ENCODE measurements around the gene PRPF39. TPM values are rescaled to one million over a fixed set of nuclear protein-coding genes. Genes with fewer than 3 reads are reported as not detected.

PRPF39 gene
- total RNA-seq, 4 donors from 2014 or later, result 37.4 to 99.4 (median 40.6) TPM

GRCh38 chr14:45103806-45104205 is 19.9 kb downstream of the PRPF39 start:
- Histone ChIP-seq H3K27ac (no peak overlapping the region), H3K4me1 (no peaks in the 10 kb centered on the region), H3K36me3 (peaks cover 74% of the 10 kb centered on the region), H3K4me3 (no peak overlapping the region), H3K27me3 (no peaks in the 10 kb centered on the region), H3K9me3 (no peaks in the 10 kb centered on the region)
- TF ChIP-seq CTCF (IDR thresholded peaks at IDR 0.05), result no peak
- no peak for DNase-seq (ENCODE audit: low spot score in 2 of 2)

GRCh38 chr14:45104561-45104960 is 20.6 kb downstream of the PRPF39 start:
- WGBS, result 97% methylated on average over 1 of the region's 1 CpG
- Histone ChIP-seq H3K27me3 (no peaks in the 10 kb centered on the region), H3K4me1 (no peaks in the 10 kb centered on the region), H3K4me3 (no peak overlapping the region), H3K27ac (no peak overlapping the region), H3K9me3 (no peaks in the 10 kb centered on the region), H3K36me3 (peaks cover 72% of the 10 kb centered on the region)
- TF ChIP-seq POLR2AphosphoS5 (IDR thresholded peaks at IDR 0.05), result no peak
- no peak for TF ChIP-seq EP300 (IDR thresholded peaks at IDR 0.05)
- no peak for TF ChIP-seq CTCF (IDR thresholded peaks at IDR 0.05)
- no peak for TF ChIP-seq POLR2A (IDR thresholded peaks at IDR 0.05)
- no peak for DNase-seq (ENCODE audit: low spot score in 2 of 2)

GRCh38 chr14:45112896-45113781 is 29.2 kb downstream of the PRPF39 start:
- no peaks in the 10 kb centered on the region for H3K27me3 ChIP-seq
- no peak for DNase-seq (ENCODE audit: low spot score in 2 of 2)
- no peaks in the 10 kb centered on the region for H3K4me1 ChIP-seq
- H3K4me3 ChIP-seq, result no peak overlapping the region
- no peaks in the 10 kb centered on the region for H3K9me3 ChIP-seq
- H3K27ac ChIP-seq, result no peak overlapping the region
- no peak for TF ChIP-seq CTCF (IDR thresholded peaks at IDR 0.05)
- no peak for TF ChIP-seq POLR2AphosphoS5 (IDR thresholded peaks at IDR 0.05)
- TF ChIP-seq POLR2A (IDR thresholded peaks at IDR 0.05), result no peak
- TF ChIP-seq EP300 (IDR thresholded peaks at IDR 0.05), result no peak
- WGBS, result 86% methylated on average over 6 of the region's 6 CpGs
- peaks cover 63% of the 10 kb centered on the region for H3K36me3 ChIP-seq

- Histone ChIP-seq H3K4me3 (no peak overlapping the region), H3K36me3 (peaks cover 69% of the 10 kb centered on the region), H3K27ac (no peak overlapping the region), H3K27me3 (no peaks in the 10 kb centered on the region), H3K9me3 (no peaks in the 10 kb centered on the region), H3K4me1 (no peaks in the 10 kb centered on the region)
- no peak for TF ChIP-seq EP300 (IDR thresholded peaks at IDR 0.05)
- no peak for DNase-seq (ENCODE audit: low spot score in 2 of 2)
- 81% methylated on average over 3 of the region's 3 CpGs for WGBS
Measured at GRCh38 chr14:45114327-45114726, 30.4 kb downstream of the PRPF39 start.

GRCh38 chr14:45118594-45118993 is 34.7 kb downstream of the PRPF39 start:
- no peaks in the 10 kb centered on the region for H3K9me3 ChIP-seq
- no peaks in the 10 kb centered on the region for H3K4me1 ChIP-seq
- H3K27ac ChIP-seq, result no peak overlapping the region
- 87% methylated on average over 6 of the region's 6 CpGs for WGBS
- H3K36me3 ChIP-seq, result peaks cover 83% of the 10 kb centered on the region
- H3K27me3 ChIP-seq, result no peaks in the 10 kb centered on the region
- TF ChIP-seq POLR2AphosphoS5 (IDR thresholded peaks at IDR 0.05) (no peak), EP300 (IDR thresholded peaks at IDR 0.05) (no peak), CTCF (IDR thresholded peaks at IDR 0.05) (no peak), POLR2A (IDR thresholded peaks at IDR 0.05) (no peak)
- H3K4me3 ChIP-seq, result no peak overlapping the region
- DNase-seq (ENCODE audit: low spot score in 2 of 2), result no peak

Data from suprapubic skin (tissue), 4 donors.